HG03039 (cell line): ENCODE measurements around the gene RGS3.
"Not testable (repeated sequence)": the region's sequence is repeated elsewhere in the genome, so short reads cannot be mapped to it uniquely, and the experiment has no call there.

Experiments used
- ATAC-seq: cut with Tn5 transposase; IDR thresholded peaks from one replicate; pipeline ENCODE4 v1.9.1; 2021; ENCODE audit warnings: mild to moderate bottlenecking, moderate library complexity; ENCODE audit not compliant: unreplicated experiment

RGS3 gene

DNA sequence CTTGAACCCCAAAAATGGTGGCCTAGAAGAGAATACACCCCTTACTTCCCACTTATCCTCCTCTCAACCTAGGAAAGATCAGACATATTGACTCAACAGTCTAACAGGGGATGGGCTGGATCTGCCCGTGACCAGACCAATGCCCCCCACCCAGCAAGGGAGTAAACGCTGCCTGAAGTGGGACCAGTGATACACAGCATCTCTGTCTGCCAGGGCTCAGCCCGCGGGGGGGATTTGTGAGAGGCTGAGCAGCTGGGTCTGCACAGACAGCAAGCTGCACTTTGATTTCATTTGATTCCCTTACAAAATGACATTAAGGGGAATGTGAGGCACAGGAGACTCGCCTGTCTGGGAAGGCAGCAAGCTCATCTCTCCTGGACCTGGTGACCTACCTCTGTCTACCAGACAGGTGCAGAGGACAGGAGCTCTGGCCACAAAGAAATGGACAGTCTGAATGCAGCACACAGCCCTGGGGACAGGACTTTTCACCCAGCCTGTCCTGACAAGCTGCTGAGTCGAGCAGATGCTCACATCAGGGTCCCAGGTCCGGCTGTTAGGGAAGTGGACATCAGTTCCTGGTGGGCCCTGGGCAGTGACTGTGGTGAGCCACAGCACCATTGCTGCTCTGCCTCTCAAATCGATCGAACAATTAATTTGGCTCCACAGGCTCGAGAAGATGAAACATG is 79.9 kb downstream of the RGS3 start:
- no peak for ATAC-seq

- ATAC-seq, result no peak
Measured at GRCh38 chr9:113543982-113544303, 80.4 kb downstream of the RGS3 start.

- ATAC-seq, result no peak
Measured at GRCh38 chr9:113545068-113545467, 81.5 kb downstream of the RGS3 start.

DNA sequence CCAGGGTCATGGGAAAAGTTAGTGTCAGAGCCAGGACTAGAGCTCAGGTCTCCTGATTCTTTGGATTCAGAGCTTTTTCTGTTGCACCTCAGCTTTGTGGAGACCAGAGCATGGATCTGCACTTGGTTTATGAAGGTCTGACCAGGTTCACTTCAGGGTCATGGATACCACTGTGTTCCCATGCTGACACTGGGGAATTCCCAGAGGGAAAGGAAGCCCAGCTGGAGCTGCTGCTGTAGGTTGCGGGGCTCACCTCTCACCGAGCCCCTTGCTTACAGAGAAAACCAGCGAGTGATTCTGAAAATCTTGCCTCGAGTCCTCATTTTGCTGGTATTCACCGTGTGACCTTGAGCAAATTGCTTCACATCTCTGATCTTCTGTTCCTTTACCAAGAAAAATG is 83.0 kb downstream of the RGS3 start:
- no peak for ATAC-seq

DNA sequence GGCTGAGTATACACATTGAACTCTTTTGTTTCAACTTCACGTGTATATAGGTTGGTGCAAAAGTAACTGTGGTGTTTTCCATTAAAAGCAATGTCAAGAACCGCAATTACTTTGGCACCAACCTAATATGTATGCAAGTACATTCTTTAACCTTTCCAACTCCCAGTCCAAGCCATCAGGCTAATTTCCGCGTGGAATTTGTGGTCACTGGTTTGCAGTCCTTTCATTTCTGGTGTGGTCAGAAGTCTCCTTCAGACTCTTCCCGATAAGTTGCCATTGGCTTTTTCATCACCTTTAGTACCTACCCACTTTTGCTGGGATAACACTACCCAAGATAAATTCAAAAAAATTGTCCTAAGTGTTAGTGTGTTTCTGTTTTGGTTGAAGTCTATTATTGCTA is 84.0 kb downstream of the RGS3 start:
- ATAC-seq, result no peak

GRCh38 chr9:113548221-113549041 is 84.9 kb downstream of the RGS3 start:
- ATAC-seq, result no peak

DNA sequence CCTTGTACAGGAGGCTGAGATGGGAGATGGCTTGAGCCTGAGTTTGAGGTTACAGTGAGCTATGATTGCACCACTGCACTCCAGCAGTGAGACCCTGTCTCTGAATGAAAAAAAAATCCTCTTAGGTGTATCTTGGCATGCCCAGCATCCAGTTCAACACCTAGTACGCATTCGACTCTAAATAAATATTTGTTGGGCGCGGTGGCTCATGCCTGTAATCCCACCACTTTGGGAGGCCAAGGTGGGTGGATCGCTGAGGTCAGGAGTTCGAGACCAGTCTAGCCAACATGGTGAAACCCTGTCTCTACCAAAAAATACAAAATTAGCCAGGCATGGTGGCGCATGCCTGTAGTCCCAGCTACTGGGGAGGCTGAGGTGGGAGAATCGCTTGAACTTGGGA is 86.4 kb downstream of the RGS3 start:
- ATAC-seq, result not testable (repeated sequence)

GRCh38 chr9:113556877-113557593 is 93.5 kb downstream of the RGS3 start:
- ATAC-seq, result no peak

GRCh38 chr9:113558632-113559502 is 95.3 kb downstream of the RGS3 start:
- no peak for ATAC-seq

DNA sequence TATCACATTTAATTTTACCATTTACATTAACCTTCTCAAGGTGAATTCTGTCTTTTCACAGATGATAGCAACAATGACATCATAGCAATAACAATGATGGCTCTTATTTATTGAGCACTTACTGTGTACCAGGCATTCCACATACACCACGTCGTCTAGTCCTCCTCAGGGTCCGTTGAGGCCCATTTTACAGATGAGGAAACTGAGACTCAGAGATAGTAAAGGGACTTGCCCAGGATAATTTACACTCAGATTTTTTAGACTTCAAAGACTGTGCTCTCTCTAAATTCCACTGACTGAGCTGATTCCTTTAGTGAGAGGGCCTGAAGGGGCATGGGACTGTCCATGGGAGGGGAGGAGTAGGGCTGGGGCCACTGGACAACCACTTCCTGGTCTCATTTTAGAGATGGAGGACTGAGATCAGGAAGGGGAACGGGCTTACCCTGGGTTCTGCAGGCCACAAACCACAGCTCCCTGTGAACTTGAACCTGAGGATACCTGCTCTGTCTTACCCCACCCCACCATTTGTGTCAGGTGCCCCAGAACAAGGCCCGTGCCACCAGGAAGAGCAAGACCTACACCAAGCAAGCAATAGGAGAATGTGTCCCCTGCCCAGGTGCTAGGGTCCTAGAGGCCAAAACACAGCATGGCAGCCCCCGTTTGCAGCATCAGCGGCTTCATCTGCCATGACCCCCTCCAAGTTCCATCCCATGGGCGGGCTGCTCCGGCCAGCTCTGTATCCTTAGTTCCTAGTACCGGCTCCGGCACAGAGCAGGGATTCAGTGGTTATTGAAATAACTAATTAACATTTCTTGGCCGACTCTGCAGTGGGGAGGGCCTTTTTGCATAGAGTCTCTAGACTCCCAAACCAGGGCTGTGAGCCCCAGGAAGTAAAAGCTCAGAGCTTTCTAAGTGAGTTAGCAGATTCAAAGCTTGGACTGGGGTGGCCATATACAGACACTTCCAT is 96.6 kb downstream of the RGS3 start:
- no peak for ATAC-seq

DNA sequence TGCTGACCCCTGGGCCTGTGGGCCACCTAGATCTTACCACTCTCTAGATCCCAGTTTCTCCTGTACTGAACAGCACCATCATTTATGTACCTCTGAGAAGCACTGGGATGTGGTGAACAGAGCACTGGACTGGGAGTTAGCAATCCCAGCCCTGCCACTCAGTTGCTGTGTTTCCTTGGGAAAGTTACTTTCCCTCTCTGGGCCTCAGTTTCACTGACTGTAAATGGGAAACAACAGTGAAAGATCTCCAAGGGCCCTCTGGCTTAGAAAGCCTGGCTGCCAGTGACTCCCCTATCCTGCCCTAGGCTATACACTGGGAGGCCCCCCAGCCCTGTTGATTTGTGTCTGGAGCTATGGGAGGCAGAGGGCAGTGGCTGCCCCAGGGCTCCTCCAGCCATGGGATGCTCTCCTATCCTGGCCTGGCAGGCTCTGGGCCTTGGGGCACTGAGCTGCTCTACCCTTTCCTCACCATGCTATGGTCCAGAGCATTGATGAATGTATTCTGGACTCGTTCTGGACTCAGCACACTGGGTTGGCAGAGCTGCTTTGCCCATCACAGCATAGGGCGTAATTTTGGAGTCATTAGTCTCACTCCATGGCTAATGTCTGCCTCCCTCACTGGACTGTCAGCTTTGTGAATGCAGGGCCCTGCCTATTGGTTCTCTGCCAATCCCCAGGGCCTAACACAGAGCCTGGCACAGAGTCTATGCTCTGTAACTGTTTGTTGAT is 99.3 kb downstream of the RGS3 start:
- no peak for ATAC-seq

- no peak for ATAC-seq
Measured at GRCh38 chr9:113563826-113564497, 100.4 kb downstream of the RGS3 start.

DNA sequence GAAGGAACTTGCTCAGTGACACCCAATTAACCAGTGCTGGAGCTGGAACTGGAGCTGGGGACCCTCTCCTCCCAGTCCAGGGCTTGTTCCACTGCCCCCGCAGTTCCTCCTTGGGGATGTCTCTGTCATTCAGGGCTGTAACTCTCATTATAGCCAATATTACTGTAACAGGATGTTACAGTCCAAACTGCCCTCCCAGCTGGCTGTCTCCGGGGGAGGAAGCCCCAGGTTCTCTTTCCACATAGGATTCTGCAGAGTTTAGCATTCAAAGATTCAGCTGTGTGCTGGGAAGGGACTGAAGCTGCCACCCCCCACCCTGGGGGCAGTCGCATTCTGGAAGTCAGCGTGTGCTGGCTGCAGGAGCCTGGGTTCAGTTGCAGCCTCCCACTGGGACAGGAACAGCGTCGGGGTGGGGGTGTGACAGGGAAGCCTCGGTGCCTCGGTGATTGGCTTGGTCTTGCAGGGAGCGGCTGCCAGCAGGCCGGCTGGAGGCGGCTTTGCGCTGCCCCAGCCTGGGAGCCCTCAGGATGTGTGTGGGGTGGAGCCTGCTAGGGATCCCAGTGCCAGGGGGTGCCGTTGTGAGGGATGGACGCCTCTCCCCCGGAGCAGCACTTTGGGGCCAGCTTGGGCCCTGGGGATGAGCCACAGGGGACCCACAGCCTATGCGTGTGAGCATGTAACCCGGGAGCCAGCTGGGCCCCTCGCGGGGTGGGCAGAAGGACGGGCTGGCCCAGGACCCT is 101.1 kb downstream of the RGS3 start:
- ATAC-seq, result no peak

DNA sequence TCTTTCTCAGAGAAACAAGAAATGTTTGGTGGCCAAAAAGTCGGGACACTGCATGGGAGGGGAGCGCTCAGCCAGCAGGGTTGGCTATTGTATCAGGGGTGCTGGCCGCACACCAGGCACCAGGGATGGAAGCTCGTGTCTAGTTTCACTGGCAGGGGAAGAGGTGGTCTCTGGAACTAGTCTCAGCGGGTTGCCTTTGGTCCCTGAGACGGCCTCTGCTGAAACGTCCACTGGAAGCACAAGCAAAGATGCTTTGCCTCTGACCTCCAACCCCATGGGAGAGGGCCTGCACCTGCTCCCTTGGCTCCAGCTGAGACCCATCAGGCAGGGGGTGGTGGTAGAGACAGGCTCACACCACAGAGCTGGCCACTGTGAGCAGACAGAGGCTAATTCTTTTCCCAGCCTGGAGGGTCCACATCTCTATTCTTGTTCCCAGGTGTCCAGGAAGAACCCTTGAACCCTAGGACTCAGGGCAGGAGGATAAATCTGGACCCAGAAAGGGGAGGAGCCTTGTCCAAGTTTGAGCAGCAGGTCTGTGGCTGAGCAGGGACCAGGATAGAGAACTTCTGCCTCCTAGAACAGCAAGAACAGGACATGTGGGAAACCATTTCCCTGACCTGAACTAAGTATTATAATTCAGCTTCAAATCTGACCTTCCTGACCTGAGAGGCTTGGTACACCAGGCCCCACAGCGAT is 102.6 kb downstream of the RGS3 start:
- no peak for ATAC-seq

- ATAC-seq, result no peak
Measured at GRCh38 chr9:113566712-113567071, 103.2 kb downstream of the RGS3 start.

DNA sequence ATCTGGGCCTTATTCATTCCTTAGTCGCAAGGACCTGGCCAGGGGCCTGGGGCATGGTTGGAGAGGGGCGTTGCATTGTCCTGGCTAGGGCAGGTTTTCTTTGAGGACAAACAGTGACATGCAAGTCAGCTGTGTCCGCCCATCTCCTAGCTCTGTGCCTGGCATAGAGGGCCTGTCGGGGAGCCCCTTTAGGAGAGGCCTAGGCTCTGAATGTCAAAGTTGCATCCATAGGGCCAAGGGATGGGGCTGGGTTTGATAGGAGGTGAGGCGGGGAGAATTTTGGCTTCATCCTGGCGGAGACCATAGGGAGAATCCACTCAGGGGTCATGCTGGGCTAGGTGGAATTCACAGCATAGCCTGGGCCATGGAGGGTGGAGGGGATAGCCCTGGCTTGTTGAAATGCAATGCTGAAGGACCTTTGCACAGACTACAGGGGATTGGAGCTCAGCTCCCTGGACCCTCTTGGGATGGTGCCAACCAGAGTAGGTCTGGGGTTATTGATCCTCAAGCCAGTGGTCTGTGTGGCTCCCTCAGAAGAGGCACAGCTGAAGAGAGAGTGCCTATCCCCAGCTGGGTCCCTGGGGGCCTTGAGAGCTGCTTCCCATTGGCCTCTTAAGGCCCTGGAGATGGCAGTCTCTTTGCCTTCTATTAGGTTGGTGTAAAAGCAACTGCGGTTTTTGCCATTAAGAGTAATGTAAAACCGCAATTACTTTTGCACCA is 104.0 kb downstream of the RGS3 start:
- no peak for ATAC-seq

DNA sequence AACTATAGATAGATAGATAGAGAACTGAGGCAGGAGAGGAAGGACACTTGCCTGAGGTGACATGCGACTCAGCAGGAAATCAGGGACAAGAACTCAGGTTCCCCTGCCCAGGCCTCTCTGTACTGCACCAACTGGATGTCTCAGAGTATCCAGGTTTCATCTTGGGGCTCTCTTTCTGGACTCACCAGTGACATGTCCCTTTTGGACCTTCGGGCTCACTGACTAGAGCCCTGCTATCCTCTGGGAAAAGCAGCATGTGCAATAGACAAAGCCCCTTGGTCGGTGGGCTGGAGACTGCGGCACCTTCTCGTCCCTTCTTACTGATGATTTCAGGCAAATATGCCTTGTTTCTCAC is 104.5 kb downstream of the RGS3 start:
- ATAC-seq, result no peak
